K562 (cell line): ENCODE data around the gene PNMT. TPM values are rescaled to one million over a fixed set of nuclear protein-coding genes. Genes with fewer than 3 reads are reported as not detected.

ENCODE experiments used
- C11orf30 ChIP-seq: fragments of 450-650 bp; IDR thresholded peaks from 2 replicates; pipeline ENCODE4 v1.6.1; 2016; ENCODE audit warnings: low read depth, mild to moderate bottlenecking
- EP400 ChIP-seq: fragments of 450-650 bp; IDR thresholded peaks from 2 replicates; pipeline ENCODE4 v1.6.1; 2017; ENCODE audit warnings: antibody characterized with exemption, mild to moderate bottlenecking, moderate library complexity
- FOXJ3 ChIP-seq: sonication (generic); formaldehyde crosslinking; IDR thresholded peaks from 2 replicates; pipeline ENCODE4 v1.4.0; 2020; ENCODE audit warnings: mild to moderate bottlenecking, missing genetic modification reagents
- HNRNPLL ChIP-seq: fragments of 200-400 bp; formaldehyde crosslinking; IDR thresholded peaks from 2 replicates; pipeline ENCODE4 v1.6.1; 2017; ENCODE audit warnings: low read length, low read depth, mild to moderate bottlenecking; ENCODE audit not compliant: poor library complexity, severe bottlenecking
- JUN ChIP-seq, 2 experiments: sonication (generic) in 1 of 2; formaldehyde crosslinking in 1 of 2; IDR thresholded peaks; 2 replicates each; pipeline versions ENCODE4 v1.6.1 to v1.8.0; 2012 to 2022; ENCODE audit warnings: borderline replicate concordance in 2 of 2, mild to moderate bottlenecking in 2 of 2, improper control_type of control experiment in 1 of 2, low read depth in 1 of 2, low read length in 1 of 2, missing genetic modification reagents in 1 of 2
- KDM2B ChIP-seq: fragments of 250-450 bp; sonication (Bioruptor Pico); IDR thresholded peaks from 2 replicates; pipeline ENCODE4 v1.8.0; 2021; ENCODE audit warnings: mild to moderate bottlenecking, moderate library complexity
- MAFG ChIP-seq: fragments of 450-650 bp; conservative IDR thresholded peaks from 2 replicates; pipeline ENCODE4 v1.6.1; 2016; ENCODE audit warnings: missing genetic modification characterization, missing compliant biosample characterization
- MIER1 ChIP-seq: fragments of 450-650 bp; IDR thresholded peaks from 2 replicates; pipeline ENCODE4 v1.6.1; 2016; ENCODE audit warnings: antibody characterized with exemption, mild to moderate bottlenecking, low read depth
- MXI1 ChIP-seq: IDR thresholded peaks from 2 replicates; pipeline ENCODE4 v1.6.1; 2011; ENCODE audit warnings: low read depth, mild to moderate bottlenecking, improper control_type of control experiment, low read length
- SETDB1 ChIP-seq: IDR thresholded peaks from one replicate; pipeline ENCODE4 v1.6.1; 2012; ENCODE audit warnings: low read length, control low read depth, inconsistent platforms
- SRSF9 ChIP-seq: fragments of 200-400 bp; formaldehyde crosslinking; IDR thresholded peaks from 2 replicates; pipeline ENCODE4 v1.6.1; 2017; ENCODE audit warnings: low read depth, low read length, borderline replicate concordance
- TARDBP ChIP-seq: fragments of 450-650 bp; IDR thresholded peaks from 2 replicates; pipeline ENCODE4 v1.6.1; 2016
- TBP ChIP-seq: optimal IDR thresholded peaks from 2 replicates; pipeline ENCODE3; 2011; ENCODE audit warnings: low read depth, low read length, improper control_type of control experiment
- TCF7 ChIP-seq: sonication (generic); IDR thresholded peaks from 2 replicates; pipeline ENCODE4 v1.6.1; 2016; ENCODE audit warnings: antibody characterized with exemption, borderline replicate concordance
- ZC3H8 ChIP-seq: fragments of 450-650 bp; IDR thresholded peaks from 2 replicates; pipeline ENCODE4 v1.6.1; 2017
- ZFP1 ChIP-seq: fragments of 450-650 bp; formaldehyde crosslinking; IDR thresholded peaks from 2 replicates; pipeline ENCODE4 v1.4.0; 2020; ENCODE audit warnings: mild to moderate bottlenecking, mixed read lengths
- ZNF224 ChIP-seq: sonication (generic); formaldehyde crosslinking; IDR thresholded peaks from 2 replicates; pipeline ENCODE4 v1.8.0; 2022; ENCODE audit warnings: mild to moderate bottlenecking, missing genetic modification reagents
- ZNF644 ChIP-seq: fragments of 200-800 bp; sonication (Bioruptor generic); IDR thresholded peaks from 2 replicates; pipeline ENCODE4 v1.6.1; 2016; ENCODE audit warnings: low read depth, missing genetic modification characterization, missing compliant biosample characterization
- ZNF696 ChIP-seq: fragments of 250-450 bp; sonication (Bioruptor Pico); conservative IDR thresholded peaks from 2 replicates; pipeline ENCODE4 v1.4.0; 2020; ENCODE audit warnings: mild to moderate bottlenecking, moderate library complexity
- polyA plus RNA-seq, 8 experiments: library from polyadenylated mRNA; depleted of rRNA in 4 of 8; stranded (reverse) in 5 of 8; unstranded in 3 of 8; fragments of >200 nt; fragmentation: Nextera tagmentation in 2 of 8; fragmentation: Illumina TruSeq in 1 of 8; extraction: Ambion mirVana in 2 of 8; extraction: Trizol in 1 of 8; gene quantifications; 2 replicates each; pipeline versions ENCODE4 v1.2.1 to v1.2.3, GENCODE V29; 2011 to 2014; ENCODE audit warnings: inconsistent platforms in 1 of 8, missing spikeins in 1 of 8
- total RNA-seq, 7 experiments: library from RNA; depleted of rRNA in 6 of 7; stranded (reverse); fragments of >200 nt in 6 of 7; fragmentation: Illumina TruSeq in 2 of 7; extraction: Trizol in 2 of 7; gene quantifications; 2 replicates each; pipeline versions ENCODE4 v1.2.1 to v1.2.3, GENCODE V29; 2011 to 2021; ENCODE audit warnings: low replicate concordance in 1 of 7
- TF ChIP-seq, protein P1 (sequence below), 2 experiments: IDR thresholded peaks; 2 replicates each; pipeline ENCODE4 v1.6.1; 2011; ENCODE audit warnings: borderline replicate concordance in 1 of 2, control low read depth in 1 of 2, low read depth in 1 of 2, low read length in 1 of 2, mild to moderate bottlenecking in 1 of 2, mixed read lengths in 1 of 2, moderate library complexity in 1 of 2; ENCODE audit not compliant: insufficient read depth in 1 of 2, insufficient read length in 1 of 2, poor library complexity in 1 of 2, severe bottlenecking in 1 of 2; ENCODE audit errors: extremely low read depth in 1 of 2
- TF ChIP-seq, protein P2 (sequence below): IDR thresholded peaks from 3 replicates; pipeline ENCODE4 v1.6.1; 2011; ENCODE audit warnings: borderline replicate concordance, mild to moderate bottlenecking, moderate library complexity; ENCODE audit not compliant: insufficient read length; ENCODE audit errors: extremely low read depth
- TF ChIP-seq, protein P3 (sequence below): fragments of 450-650 bp; IDR thresholded peaks from 2 replicates; pipeline ENCODE4 v1.6.1; 2014; ENCODE audit warnings: low read depth, mild to moderate bottlenecking, moderate library complexity, borderline replicate concordance

PNMT gene
- total and polyA plus RNA-seq, 9 of the 15 experiments (the other 6 are each of a cell fraction or from before 2014, with no cell fraction given) = 0.55 to 18.1 (median 5.8) TPM

DNA sequence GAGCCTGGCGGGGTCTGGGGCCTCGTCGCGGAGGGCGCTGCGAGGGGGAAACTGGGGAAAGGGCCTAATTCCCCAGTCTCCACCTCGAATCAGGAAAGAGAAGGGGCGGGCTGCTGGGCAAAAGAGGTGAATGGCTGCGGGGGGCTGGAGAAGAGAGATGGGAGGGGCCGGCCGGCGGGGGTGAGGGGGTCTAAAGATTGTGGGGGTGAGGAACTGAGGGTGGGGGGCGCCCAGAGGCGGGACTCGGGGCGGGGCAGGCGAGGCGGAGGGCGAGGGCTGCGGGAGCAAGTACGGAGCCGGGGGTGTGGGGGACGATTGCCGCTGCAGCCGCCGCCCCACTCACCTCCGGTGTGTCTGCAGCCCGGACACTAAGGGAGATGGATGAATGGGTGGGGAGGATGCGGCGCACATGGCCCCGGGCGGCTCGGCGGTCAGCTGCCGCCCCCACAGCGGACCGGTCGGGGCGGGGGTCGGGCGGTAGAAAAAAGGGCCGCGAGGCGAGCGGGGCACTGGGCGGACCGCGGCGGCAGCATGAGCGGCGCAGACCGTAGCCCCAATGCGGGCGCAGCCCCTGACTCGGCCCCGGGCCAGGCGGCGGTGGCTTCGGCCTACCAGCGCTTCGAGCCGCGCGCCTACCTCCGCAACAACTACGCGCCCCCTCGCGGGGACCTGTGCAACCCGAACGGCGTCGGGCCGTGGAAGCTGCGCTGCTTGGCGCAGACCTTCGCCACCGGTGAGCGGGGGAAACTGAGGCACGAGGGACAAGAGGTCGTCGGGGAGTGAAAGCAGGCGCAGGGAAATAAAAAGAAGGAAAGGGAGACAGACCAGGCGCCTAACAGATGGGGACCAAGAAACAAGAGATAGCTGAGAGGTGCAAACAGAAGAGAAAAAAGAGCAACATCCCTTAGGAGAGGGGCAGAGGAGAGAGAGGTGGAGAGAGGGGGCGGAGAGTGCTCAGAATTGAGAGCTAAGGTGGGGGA lies at the start of gene PNMT (continued):
- TF ChIP-seq, protein P1, sequence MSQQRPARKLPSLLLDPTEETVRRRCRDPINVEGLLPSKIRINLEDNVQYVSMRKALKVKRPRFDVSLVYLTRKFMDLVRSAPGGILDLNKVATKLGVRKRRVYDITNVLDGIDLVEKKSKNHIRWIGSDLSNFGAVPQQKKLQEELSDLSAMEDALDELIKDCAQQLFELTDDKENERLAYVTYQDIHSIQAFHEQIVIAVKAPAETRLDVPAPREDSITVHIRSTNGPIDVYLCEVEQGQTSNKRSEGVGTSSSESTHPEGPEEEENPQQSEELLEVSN (IDR thresholded peaks at IDR 0.05; ENCODE audit: borderline replicate concordance in 1 of 2, extremely low read depth in 1 of 2, insufficient read depth in 1 of 2, insufficient read length in 1 of 2, low read depth in 1 of 2, low read length in 1 of 2, poor library complexity in 1 of 2, severe bottlenecking in 1 of 2) = peak; percentile 91 to 96
- peak; percentile 44 for TF ChIP-seq HNRNPLL
- peak; percentile 73 for TF ChIP-seq TBP
- TF ChIP-seq, protein P2, sequence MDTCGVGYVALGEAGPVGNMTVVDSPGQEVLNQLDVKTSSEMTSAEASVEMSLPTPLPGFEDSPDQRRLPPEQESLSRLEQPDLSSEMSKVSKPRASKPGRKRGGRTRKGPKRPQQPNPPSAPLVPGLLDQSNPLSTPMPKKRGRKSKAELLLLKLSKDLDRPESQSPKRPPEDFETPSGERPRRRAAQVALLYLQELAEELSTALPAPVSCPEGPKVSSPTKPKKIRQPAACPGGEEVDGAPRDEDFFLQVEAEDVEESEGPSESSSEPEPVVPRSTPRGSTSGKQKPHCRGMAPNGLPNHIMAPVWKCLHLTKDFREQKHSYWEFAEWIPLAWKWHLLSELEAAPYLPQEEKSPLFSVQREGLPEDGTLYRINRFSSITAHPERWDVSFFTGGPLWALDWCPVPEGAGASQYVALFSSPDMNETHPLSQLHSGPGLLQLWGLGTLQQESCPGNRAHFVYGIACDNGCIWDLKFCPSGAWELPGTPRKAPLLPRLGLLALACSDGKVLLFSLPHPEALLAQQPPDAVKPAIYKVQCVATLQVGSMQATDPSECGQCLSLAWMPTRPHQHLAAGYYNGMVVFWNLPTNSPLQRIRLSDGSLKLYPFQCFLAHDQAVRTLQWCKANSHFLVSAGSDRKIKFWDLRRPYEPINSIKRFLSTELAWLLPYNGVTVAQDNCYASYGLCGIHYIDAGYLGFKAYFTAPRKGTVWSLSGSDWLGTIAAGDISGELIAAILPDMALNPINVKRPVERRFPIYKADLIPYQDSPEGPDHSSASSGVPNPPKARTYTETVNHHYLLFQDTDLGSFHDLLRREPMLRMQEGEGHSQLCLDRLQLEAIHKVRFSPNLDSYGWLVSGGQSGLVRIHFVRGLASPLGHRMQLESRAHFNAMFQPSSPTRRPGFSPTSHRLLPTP = no peak
- TF ChIP-seq FOXJ3 (CRISPR knock-in tag) = no peak
- peak; percentile 26; the same call in 1 of the 2 replicates for TF ChIP-seq TCF7
- TF ChIP-seq SRSF9 = no peak
- no peak for TF ChIP-seq ZNF696 (CRISPR knock-in tag)
- TF ChIP-seq ZNF224 (CRISPR knock-in tag) = no peak
- TF ChIP-seq C11orf30 = no peak
- no peak for TF ChIP-seq MAFG
- TF ChIP-seq ZC3H8 = 0 out of 2 replicates have a peak, but pooled peaks have one; percentile 22
- peak; percentile 45; the same call in 1 of the 2 replicates for TF ChIP-seq ZNF644 (tag)
- no peak; the same call in 1 of the 2 replicates for TF ChIP-seq MIER1
- TF ChIP-seq, protein P3, sequence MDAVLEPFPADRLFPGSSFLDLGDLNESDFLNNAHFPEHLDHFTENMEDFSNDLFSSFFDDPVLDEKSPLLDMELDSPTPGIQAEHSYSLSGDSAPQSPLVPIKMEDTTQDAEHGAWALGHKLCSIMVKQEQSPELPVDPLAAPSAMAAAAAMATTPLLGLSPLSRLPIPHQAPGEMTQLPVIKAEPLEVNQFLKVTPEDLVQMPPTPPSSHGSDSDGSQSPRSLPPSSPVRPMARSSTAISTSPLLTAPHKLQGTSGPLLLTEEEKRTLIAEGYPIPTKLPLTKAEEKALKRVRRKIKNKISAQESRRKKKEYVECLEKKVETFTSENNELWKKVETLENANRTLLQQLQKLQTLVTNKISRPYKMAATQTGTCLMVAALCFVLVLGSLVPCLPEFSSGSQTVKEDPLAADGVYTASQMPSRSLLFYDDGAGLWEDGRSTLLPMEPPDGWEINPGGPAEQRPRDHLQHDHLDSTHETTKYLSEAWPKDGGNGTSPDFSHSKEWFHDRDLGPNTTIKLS = peak; percentile 76
- TF ChIP-seq EP400 = no peak
- no peak for TF ChIP-seq SETDB1
- TF ChIP-seq MXI1 = no peak
- TF ChIP-seq TARDBP = no peak
- TF ChIP-seq ZFP1 = no peak
- TF ChIP-seq JUN (IDR thresholded peaks at IDR 0.05; ENCODE audit: borderline replicate concordance, low read depth, low read length) = peak; percentile 11; the same call in 1 of the 2 replicates
- TF ChIP-seq JUN (CRISPR knock-in tag; IDR thresholded peaks at IDR 0.05; ENCODE audit: borderline replicate concordance) = no peak
- peak; percentile 97 for TF ChIP-seq KDM2B (CRISPR knock-in tag)
